Psoas muscle (tissue), 8 donors: ENCODE data around the gene FHIP1B. TPM values are rescaled to one million over a fixed set of nuclear protein-coding genes. Genes with fewer than 3 reads are reported as not detected.

Experiments used
- ATAC-seq, 4 donors: fragments of 200-7000 bp; cut with Tn5 transposase; one replicate each; pipeline ENCODE4 v1.9.1; 2020; ENCODE audit warnings: moderate library complexity in 3 of 4, mild to moderate bottlenecking in 2 of 4
- DNase-seq, 2 donors: peaks; one replicate each; pipeline ENCODE4 v3.0.0-alpha.2; 2020
- H3K27ac ChIP-seq: fragments of 200-600 bp; one replicate; pipeline ENCODE4 v1.8.0; 2022
- H3K27me3 ChIP-seq, 3 donors: fragments of 200-600 bp in 1 of 3; one replicate each; pipeline versions ENCODE4 v1.6.1 to v1.8.0; 2013 to 2022; ENCODE audit warnings: low read length in 2 of 3, mild to moderate bottlenecking in 2 of 3, moderate library complexity in 1 of 3; ENCODE audit not compliant: insufficient read depth in 3 of 3
- H3K36me3 ChIP-seq, 2 donors: fragments of 200-600 bp in 1 of 2; one replicate each; pipeline versions ENCODE4 v1.6.1 to v1.8.0; 2013 to 2022; ENCODE audit warnings: low read depth in 1 of 2, mild to moderate bottlenecking in 1 of 2, moderate library complexity in 1 of 2; ENCODE audit not compliant: insufficient read depth in 1 of 2
- H3K4me1 ChIP-seq: fragments of 200-600 bp; one replicate; pipeline ENCODE4 v1.8.0; 2022
- H3K4me3 ChIP-seq: fragments of 200-600 bp; one replicate; pipeline ENCODE4 v1.8.0; 2022; ENCODE audit warnings: mild to moderate bottlenecking
- H3K9me3 ChIP-seq: fragments of 200-600 bp; one replicate; pipeline ENCODE4 v1.8.0; 2022
- CTCF ChIP-seq: fragments of 200-600 bp; IDR thresholded peaks from one replicate; pipeline ENCODE4 v1.8.0; 2022; ENCODE audit warnings: antibody characterized with exemption
- WGBS, 3 donors: extraction: QIAGEN DNeasy Blood & Tissue Kit; methylation state at CpG; one replicate each; pipeline versions ENCODE4 v1.1.6 to v1.1.7; 2013; 5-methylcytosine and 5-hydroxymethylcytosine counted together
- intact Hi-C, 2 donors: fragments of 100-400 bp; cut with DNase I; formaldehyde crosslinking; loops; one replicate each; pipeline versions ENCODE4 v1.11.0 to v1.14.2; 2022
- polyA plus RNA-seq, 3 donors: library from polyadenylated mRNA; stranded (reverse); fragments of 200-250 nt; gene quantifications; one replicate each; pipeline ENCODE4 v1.2.3, GENCODE V29; 2013
- total RNA-seq, 4 donors: library from RNA; stranded (reverse); fragmentation: NEBNext Ultra II Directional in 2 of 4; extraction: Animal tissue kit (Norgen Biotek cat#: 25700) in 2 of 4; gene quantifications; one replicate each; pipeline versions ENCODE4 v1.2.1 to v1.2.4, GENCODE V29; 2021 to 2023
- donor health status: healthy with polysubstance abuse.
- donor health status: DM: no; HTN: no; CAD: no; lungs with moderate emphysema.
- donor health status: Bipolar disorder and iron deficiency.
- donor health status: healthy.
- donor health status: DM: yes; HTN: yes; CAD: no.
- donor health status: DM: no; HTN: no; CAD: no.
- donor health status: DM: no; HTN: no; CAD: no.
- donor health status: DM: yes; HTN: yes; CAD: no.

FHIP1B gene
- total and polyA plus RNA-seq, 7 donors = 9.1 to 22.2 (median 16.8) TPM

GRCh38 chr11:6210274-6210955 is 24.0 kb downstream of the FHIP1B start:
- no peak overlapping the region for H3K27ac ChIP-seq
- ATAC-seq = no peak
- no peak for TF ChIP-seq CTCF
- DNase-seq = no peak
- intact Hi-C loops = no loop called here
- 96 to 97% (median 97%) methylated on average over 9 of the region's 9 CpGs for WGBS, 3 donors
- H3K36me3 ChIP-seq = peaks cover 2 to 96% of the 10 kb centered on the region in 2 donors
- no peaks in the 10 kb centered on the region for H3K27me3 ChIP-seq
- no peak overlapping the region for H3K4me3 ChIP-seq
- no peaks in the 10 kb centered on the region for H3K9me3 ChIP-seq
- no peaks in the 10 kb centered on the region for H3K4me1 ChIP-seq

- no peak for TF ChIP-seq CTCF
- Histone ChIP-seq H3K27ac (no peak overlapping the region), H3K4me1 (no peaks in the 10 kb centered on the region), H3K27me3 (no peaks in the 10 kb centered on the region), H3K4me3 (no peak overlapping the region), H3K36me3 (peaks cover 4 to 95% of the 10 kb centered on the region in 2 donors), H3K9me3 (no peaks in the 10 kb centered on the region)
- ATAC-seq (no peak), DNase-seq (no peak)
- intact Hi-C loops = no loop called here
- WGBS, 3 donors = 95 to 96% (median 95%) methylated on average over 12 of the region's 12 CpGs
These were observed 24.6 kb downstream of the FHIP1B start for GRCh38 chr11:6209801-6210200.

GRCh38 chr11:6206456-6207180 is 27.8 kb downstream of the FHIP1B start:
- Histone ChIP-seq H3K4me1 (no peaks in the 10 kb centered on the region), H3K27ac (no peak overlapping the region), H3K4me3 (no peak overlapping the region), H3K27me3 (no peaks in the 10 kb centered on the region), H3K9me3 (no peaks in the 10 kb centered on the region), H3K36me3 (peaks cover 7 to 69% of the 10 kb centered on the region in 2 donors)
- ATAC-seq (no peak), DNase-seq (no peak)
- WGBS, 3 donors = 57 to 63% (median 61%) methylated on average over 3 of the region's 3 CpGs
- no peak for TF ChIP-seq CTCF
- intact Hi-C loops = no loop called here

GRCh38 chr11:6205366-6205765 is 29.1 kb downstream of the FHIP1B start, which contains the start of gene C11orf42:
Gene C11orf42, plus strand, starts transcription at chr11:6205557. Its CDS starts 59 bp downstream, at chr11:6205616.
- TF ChIP-seq CTCF = no peak
- peaks cover 7 to 57% of the 10 kb centered on the region in 2 donors for H3K36me3 ChIP-seq
- ATAC-seq (no peak), DNase-seq (no peak)
- no peak within 1 kb of the TSS for H3K27ac ChIP-seq
- H3K4me1 ChIP-seq = no peaks in the 10 kb centered on the region
- H3K9me3 ChIP-seq = no peaks in the 10 kb centered on the region
- 90 to 100% (median 92%) methylated on average over 1 of the region's 1 CpG for WGBS, 3 donors
- intact Hi-C loops = no loop called here
- no peak within 1 kb of the TSS for H3K4me3 ChIP-seq
- H3K27me3 ChIP-seq = no peaks in the 10 kb centered on the region
